ENCODE measurements around the gene RAB3IP.
"Not testable (repeated sequence)": the region's sequence is repeated elsewhere in the genome, so short reads cannot be mapped to it uniquely, and the experiment has no call there.

RAB3IP gene

DNA sequence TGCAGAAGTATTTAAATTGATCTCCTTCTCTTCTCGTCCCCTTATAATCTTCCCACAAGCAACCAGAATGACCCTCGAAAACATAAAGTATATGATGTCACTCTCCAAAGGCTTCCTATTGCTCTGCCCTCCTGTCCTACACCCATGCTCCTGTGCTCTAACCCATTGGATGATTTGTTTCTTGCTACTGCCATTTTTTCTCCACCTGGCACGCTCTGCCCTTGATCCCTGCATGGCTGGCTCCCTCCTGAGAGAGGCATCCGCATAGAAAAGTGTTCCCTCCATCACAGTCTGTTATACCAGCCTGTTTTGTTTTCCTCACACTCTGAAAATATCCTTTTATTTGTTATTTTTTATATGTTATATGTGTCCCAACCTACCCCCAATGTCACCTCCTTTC lies 106.2 kb downstream of the RAB3IP start:
- Histone ChIP-seq H3K27me3 (ENCODE audit: low read depth, low read length) (no peaks in the 10 kb centered on the region), H3K79me2 (ENCODE audit: low read length) (no peaks in the 10 kb centered on the region), H3K9ac (ENCODE audit: low read length) (no peak overlapping the region), H3K9me3 (ENCODE audit: insufficient read depth, low read length) (no peaks in the 10 kb centered on the region), H3K4me3 (ENCODE audit: low read length) (no peak overlapping the region), H3K36me3 (replicated peaks; ENCODE audit: low read depth, low read length) (no peaks in the 10 kb centered on the region), H3K4me2 (ENCODE audit: low read length) (no peak overlapping the region), H3K27ac (ENCODE audit: low read length) (no peak overlapping the region), H3K4me1 (ENCODE audit: low read length) (0 out of 2 replicates have a peak, but pooled peaks cover 4% of the 10 kb centered on the region), H2AFZ (ENCODE audit: low read depth, low read length) (no peak overlapping the region), H4K20me1 (ENCODE audit: insufficient read depth, low read length) (no peaks in the 10 kb centered on the region)
- TF ChIP-seq, protein P1, sequence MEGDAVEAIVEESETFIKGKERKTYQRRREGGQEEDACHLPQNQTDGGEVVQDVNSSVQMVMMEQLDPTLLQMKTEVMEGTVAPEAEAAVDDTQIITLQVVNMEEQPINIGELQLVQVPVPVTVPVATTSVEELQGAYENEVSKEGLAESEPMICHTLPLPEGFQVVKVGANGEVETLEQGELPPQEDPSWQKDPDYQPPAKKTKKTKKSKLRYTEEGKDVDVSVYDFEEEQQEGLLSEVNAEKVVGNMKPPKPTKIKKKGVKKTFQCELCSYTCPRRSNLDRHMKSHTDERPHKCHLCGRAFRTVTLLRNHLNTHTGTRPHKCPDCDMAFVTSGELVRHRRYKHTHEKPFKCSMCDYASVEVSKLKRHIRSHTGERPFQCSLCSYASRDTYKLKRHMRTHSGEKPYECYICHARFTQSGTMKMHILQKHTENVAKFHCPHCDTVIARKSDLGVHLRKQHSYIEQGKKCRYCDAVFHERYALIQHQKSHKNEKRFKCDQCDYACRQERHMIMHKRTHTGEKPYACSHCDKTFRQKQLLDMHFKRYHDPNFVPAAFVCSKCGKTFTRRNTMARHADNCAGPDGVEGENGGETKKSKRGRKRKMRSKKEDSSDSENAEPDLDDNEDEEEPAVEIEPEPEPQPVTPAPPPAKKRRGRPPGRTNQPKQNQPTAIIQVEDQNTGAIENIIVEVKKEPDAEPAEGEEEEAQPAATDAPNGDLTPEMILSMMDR (IDR thresholded peaks at IDR 0.05; ENCODE audit: low read depth, low read length), result no peak
- no peak for TF ChIP-seq EZH2phosphoT487 (IDR thresholded peaks at IDR 0.05; ENCODE audit: low read depth)

DNA sequence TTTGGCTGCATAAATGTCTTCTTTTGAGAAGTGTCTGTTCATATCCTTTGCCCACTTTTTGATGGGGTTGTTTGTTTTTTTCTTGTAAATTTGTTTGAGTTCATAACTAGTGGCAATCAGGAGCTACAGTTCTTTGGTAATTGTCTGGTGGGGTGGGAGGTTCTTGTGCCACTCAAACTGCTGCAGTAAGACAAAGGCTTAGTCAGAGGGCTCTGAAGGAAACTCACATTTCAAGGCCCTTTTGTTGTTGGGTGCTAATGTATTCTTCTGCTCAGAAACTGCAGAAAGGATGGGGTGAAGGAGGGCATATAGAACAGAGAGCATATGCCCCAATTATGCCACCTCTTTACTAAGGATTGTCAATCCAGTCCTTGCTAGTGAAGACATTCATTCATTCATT lies 108.3 kb downstream of the RAB3IP start:
- H3K79me2 ChIP-seq (ENCODE audit: low read length), result no peaks in the 10 kb centered on the region
- H3K4me2 ChIP-seq (ENCODE audit: low read length), result no peak overlapping the region
- no peaks in the 10 kb centered on the region for H3K4me1 ChIP-seq (ENCODE audit: low read length)
- H3K27me3 ChIP-seq (ENCODE audit: low read depth, low read length), result no peaks in the 10 kb centered on the region
- no peak overlapping the region for H3K27ac ChIP-seq (ENCODE audit: low read length)
- no peak overlapping the region for H3K9ac ChIP-seq (ENCODE audit: low read length)
- H3K4me3 ChIP-seq (ENCODE audit: low read length), result no peak overlapping the region
- H4K20me1 ChIP-seq (ENCODE audit: insufficient read depth, low read length), result no peaks in the 10 kb centered on the region
- H2AFZ ChIP-seq (ENCODE audit: low read depth, low read length), result no peak overlapping the region
- H3K36me3 ChIP-seq (replicated peaks; ENCODE audit: low read depth, low read length), result no peaks in the 10 kb centered on the region
- TF ChIP-seq, protein P1 (IDR thresholded peaks at IDR 0.05; ENCODE audit: low read depth, low read length), result no peak
- no peak for TF ChIP-seq EZH2phosphoT487 (IDR thresholded peaks at IDR 0.05; ENCODE audit: low read depth)
- 0 out of 2 replicates have a peak, but pooled peaks cover 2% of the 10 kb centered on the region for H3K9me3 ChIP-seq (ENCODE audit: insufficient read depth, low read length)

DNA sequence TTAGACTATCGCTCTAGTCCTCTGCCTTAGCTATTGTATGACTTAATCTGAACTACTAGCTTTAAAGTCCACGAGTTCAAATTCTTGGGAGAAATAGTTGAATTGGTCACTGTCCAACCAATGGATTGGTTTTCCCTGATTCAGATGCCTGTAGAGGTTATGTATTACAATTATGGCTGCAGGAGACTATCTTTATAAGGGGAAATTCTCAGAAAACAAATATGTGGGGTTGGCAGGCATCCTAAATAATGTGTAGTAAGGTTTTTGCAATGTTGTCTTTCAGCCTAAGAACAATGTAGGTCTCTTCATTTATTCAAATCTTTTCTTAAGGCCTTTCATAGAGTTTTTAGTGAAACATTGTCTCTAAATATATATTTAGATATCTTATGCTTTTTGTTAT lies 113.3 kb downstream of the RAB3IP start:
- no peaks in the 10 kb centered on the region for H3K79me2 ChIP-seq (ENCODE audit: low read length)
- H3K4me1 ChIP-seq (ENCODE audit: low read length), result no peaks in the 10 kb centered on the region
- no peaks in the 10 kb centered on the region for H4K20me1 ChIP-seq (ENCODE audit: insufficient read depth, low read length)
- no peak overlapping the region for H3K27ac ChIP-seq (ENCODE audit: low read length)
- H3K4me2 ChIP-seq (ENCODE audit: low read length), result no peak overlapping the region
- no peak overlapping the region for H3K4me3 ChIP-seq (ENCODE audit: low read length)
- no peaks in the 10 kb centered on the region for H3K27me3 ChIP-seq (ENCODE audit: low read depth, low read length)
- TF ChIP-seq, protein P1 (IDR thresholded peaks at IDR 0.05; ENCODE audit: low read depth, low read length), result no peak
- no peak for TF ChIP-seq EZH2phosphoT487 (IDR thresholded peaks at IDR 0.05; ENCODE audit: low read depth)
- H3K36me3 ChIP-seq (replicated peaks; ENCODE audit: low read depth, low read length), result peaks cover 3% of the 10 kb centered on the region
- H3K9ac ChIP-seq (ENCODE audit: low read length), result no peak overlapping the region
- no peak overlapping the region for H2AFZ ChIP-seq (ENCODE audit: low read depth, low read length)
- 0 out of 2 replicates have a peak, but pooled peaks cover 3% of the 10 kb centered on the region for H3K9me3 ChIP-seq (ENCODE audit: insufficient read depth, low read length)

DNA sequence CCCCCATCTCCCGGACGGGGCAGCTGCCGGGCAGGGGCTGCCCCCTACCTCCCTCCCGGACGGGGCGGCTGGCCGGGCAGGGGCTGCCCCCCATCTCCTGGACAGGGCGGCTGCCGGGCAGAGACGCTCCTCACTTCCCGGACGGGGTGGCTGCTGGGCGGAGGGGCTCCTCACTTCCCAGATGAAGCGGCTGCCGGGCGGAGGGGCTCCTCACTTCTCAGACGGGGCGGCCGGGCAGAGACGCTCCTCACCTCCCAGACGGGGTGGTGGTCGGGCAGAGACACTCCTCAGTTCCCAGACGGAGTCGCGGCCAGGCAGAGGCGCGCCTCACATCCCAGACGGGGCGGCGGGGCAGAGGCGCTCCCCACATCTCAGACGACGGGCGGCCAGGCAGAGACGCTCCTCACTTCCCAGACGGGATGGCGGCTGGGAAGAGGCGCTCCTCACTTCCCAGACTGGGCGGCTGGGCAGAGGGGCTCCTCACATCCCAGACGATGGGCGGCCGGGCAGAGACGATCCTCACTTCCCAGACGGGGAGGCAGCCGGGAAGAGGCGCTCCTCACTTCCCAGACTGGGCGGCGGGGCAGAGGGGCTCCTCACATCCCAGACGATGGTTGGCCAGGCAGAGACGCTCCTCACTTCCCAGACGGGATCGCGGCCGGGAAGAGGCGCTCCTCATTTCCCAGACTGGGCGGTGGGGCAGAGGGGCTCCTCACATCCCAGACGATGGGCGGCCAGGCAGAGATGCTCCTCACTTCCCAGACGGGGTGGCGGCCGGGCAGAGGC lies 114.7 kb downstream of the RAB3IP start:
- not testable (repeated sequence) for H3K27me3 ChIP-seq (ENCODE audit: low read depth, low read length); H3K9me3 ChIP-seq (ENCODE audit: insufficient read depth, low read length); H2AFZ ChIP-seq (ENCODE audit: low read depth, low read length); H3K36me3 ChIP-seq (replicated peaks; ENCODE audit: low read depth, low read length); H3K79me2 ChIP-seq (ENCODE audit: low read length); H3K27ac ChIP-seq (ENCODE audit: low read length); H3K4me1 ChIP-seq (ENCODE audit: low read length); H4K20me1 ChIP-seq (ENCODE audit: insufficient read depth, low read length); H3K9ac ChIP-seq (ENCODE audit: low read length); H3K4me2 ChIP-seq (ENCODE audit: low read length); H3K4me3 ChIP-seq (ENCODE audit: low read length)

Measured in OCI-LY3 (cell line).